T-helper 2 cell treated with Interferon-gamma antibody and Interleukin-4, amounts not matched to agents 5 μg/mL and 100 μg/mL, for 36 hours (primary cell): ENCODE results near the gene ROR2.

ENCODE experiments used
- DNase-seq: peaks from one replicate; pipeline ENCODE4 v3.0.0; 2021; ENCODE audit warnings: low spot score
- H3K27ac Mint-ChIP-seq: one replicate; pipeline ENCODE4 v1.8.0; 2021; ENCODE audit warnings: mild to moderate bottlenecking, mixed read lengths
- H3K27me3 Mint-ChIP-seq: one replicate; pipeline ENCODE4 v1.8.0; 2021; ENCODE audit warnings: low read depth, mixed read lengths
- H3K36me3 Mint-ChIP-seq: one replicate; pipeline ENCODE4 v1.8.0; 2021; ENCODE audit warnings: low read depth, mixed read lengths
- H3K4me1 Mint-ChIP-seq: one replicate; pipeline ENCODE4 v1.8.0; 2021; ENCODE audit warnings: low read depth, mixed read lengths
- H3K4me3 Mint-ChIP-seq: one replicate; pipeline ENCODE4 v1.8.0; 2022; ENCODE audit warnings: mild to moderate bottlenecking, moderate library complexity, mixed read lengths
- H3K9me3 Mint-ChIP-seq: one replicate; pipeline ENCODE4 v1.8.0; 2021; ENCODE audit warnings: mixed read lengths

The ROR2 gene

DNA sequence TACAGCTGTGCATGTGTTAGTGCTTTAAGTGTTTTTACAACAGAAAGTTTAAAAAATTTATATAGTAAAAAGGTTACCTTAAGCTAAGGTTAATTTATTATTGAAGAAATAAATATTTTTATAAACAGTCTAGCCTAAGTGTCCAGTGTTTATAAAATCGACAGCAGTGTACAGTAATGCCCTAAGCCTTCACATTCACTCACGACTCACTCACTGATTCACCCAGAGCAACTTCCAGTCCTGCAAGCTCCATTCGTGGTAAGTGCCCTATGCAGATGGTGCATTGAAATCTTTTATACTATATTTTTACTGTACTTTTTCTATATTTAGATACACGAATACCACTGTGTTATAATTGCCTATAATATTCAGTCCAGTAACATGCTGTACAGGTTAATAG lies 159.1 kb downstream of the ROR2 start:
- Mint-ChIP-seq H3K4me1 (no peaks in the 10 kb centered on the region), H3K36me3 (no peaks in the 10 kb centered on the region), H3K27ac (no peak overlapping the region), H3K9me3 (no peaks in the 10 kb centered on the region), H3K27me3 (peaks cover 17% of the 10 kb centered on the region), H3K4me3 (no peak overlapping the region)
- no peak for DNase-seq

GRCh38 chr9:91789941-91790340 lies 160.1 kb downstream of the ROR2 start:
- Mint-ChIP-seq H3K4me1 (no peaks in the 10 kb centered on the region), H3K36me3 (no peaks in the 10 kb centered on the region), H3K4me3 (no peak overlapping the region), H3K9me3 (no peaks in the 10 kb centered on the region), H3K27ac (no peak overlapping the region), H3K27me3 (peaks cover 18% of the 10 kb centered on the region)
- no peak for DNase-seq

DNA sequence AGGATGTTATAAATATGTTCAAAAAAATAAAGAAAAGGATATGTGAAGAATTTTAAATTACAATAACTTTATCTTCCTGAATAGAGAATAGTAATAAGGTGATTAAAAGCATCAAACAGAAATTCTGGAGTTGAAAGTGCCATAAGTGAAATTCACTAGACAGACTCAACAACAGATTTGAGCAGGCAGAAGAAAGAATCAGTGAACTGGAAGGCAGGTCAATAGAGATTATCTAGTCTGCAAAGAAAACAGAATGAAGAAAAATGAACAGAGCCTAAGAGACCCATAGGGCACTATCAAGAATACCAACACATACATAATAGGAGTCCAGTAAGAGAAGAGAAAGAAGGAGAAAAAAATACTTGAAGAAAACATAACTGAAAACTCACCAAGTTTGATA lies 162.1 kb downstream of the ROR2 start:
- Mint-ChIP-seq H3K27ac (no peak overlapping the region), H3K27me3 (peaks cover 23% of the 10 kb centered on the region), H3K9me3 (no peaks in the 10 kb centered on the region), H3K4me1 (no peaks in the 10 kb centered on the region), H3K4me3 (no peak overlapping the region), H3K36me3 (no peaks in the 10 kb centered on the region)
- DNase-seq = no peak

GRCh38 chr9:91786132-91786896 lies 163.7 kb downstream of the ROR2 start:
- Mint-ChIP-seq H3K4me3 (no peak overlapping the region), H3K9me3 (no peaks in the 10 kb centered on the region), H3K27ac (no peak overlapping the region), H3K27me3 (peaks cover 19% of the 10 kb centered on the region), H3K36me3 (no peaks in the 10 kb centered on the region), H3K4me1 (no peaks in the 10 kb centered on the region)
- no peak for DNase-seq

GRCh38 chr9:91785447-91785842 lies 164.6 kb downstream of the ROR2 start:
- H3K27me3 Mint-ChIP-seq = peaks cover 21% of the 10 kb centered on the region
- no peak for DNase-seq
- no peaks in the 10 kb centered on the region for H3K4me1 Mint-ChIP-seq

GRCh38 chr9:91784673-91785446 lies 165.2 kb downstream of the ROR2 start:
- Mint-ChIP-seq H3K4me1 (no peaks in the 10 kb centered on the region), H3K4me3 (no peak overlapping the region), H3K9me3 (no peaks in the 10 kb centered on the region), H3K27me3 (peaks cover 21% of the 10 kb centered on the region), H3K27ac (no peak overlapping the region), H3K36me3 (no peaks in the 10 kb centered on the region)
- no peak for DNase-seq

More at GRCh38 chr9:91785447-91785842, 164.6 kb downstream of the ROR2 start:
- no peaks in the 10 kb centered on the region for H3K9me3 Mint-ChIP-seq
- no peaks in the 10 kb centered on the region for H3K36me3 Mint-ChIP-seq
- H3K27ac Mint-ChIP-seq = no peak overlapping the region
- H3K4me3 Mint-ChIP-seq = no peak overlapping the region

DNA sequence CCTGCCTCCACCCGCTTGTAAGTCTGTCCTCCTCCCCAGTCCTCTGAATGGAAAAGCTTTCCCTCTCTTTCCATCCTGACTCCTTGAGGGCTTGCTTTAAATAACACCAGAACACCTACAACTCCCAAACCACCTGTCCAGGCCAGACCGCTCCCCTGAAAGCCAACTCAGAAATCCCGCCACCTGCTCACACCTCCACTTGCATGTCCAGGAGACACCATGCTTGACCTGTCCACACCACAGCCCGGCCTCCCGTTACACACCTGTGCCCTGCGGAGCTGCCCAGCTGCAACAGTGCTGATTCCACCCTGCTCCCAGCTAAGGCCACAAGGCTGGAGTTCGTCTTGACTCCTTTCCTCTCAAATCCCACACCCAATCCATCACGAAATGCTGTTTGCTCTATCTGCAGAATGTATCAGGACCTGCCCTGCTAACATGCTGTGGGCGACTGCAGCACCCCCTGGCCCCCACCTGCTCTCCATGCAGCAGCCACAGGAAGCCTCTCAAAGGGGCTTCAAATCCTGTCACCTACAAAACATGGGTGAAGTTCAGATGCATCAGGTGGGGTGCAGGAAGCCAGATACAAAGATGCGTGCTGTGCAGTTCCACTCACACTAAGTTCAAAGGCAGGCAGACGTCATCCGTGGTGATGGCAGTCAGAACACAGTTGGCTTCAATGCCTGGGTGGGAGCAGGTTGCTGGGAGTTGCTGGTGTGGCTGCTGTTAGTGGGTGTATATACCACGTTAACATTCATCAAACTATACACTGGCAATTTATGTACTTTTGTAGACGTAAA lies 166.0 kb downstream of the ROR2 start:
- Mint-ChIP-seq H3K4me1 (no peaks in the 10 kb centered on the region), H3K4me3 (no peak overlapping the region), H3K9me3 (no peaks in the 10 kb centered on the region), H3K36me3 (no peaks in the 10 kb centered on the region), H3K27ac (no peak overlapping the region), H3K27me3 (peaks cover 21% of the 10 kb centered on the region)
- DNase-seq = no peak

DNA sequence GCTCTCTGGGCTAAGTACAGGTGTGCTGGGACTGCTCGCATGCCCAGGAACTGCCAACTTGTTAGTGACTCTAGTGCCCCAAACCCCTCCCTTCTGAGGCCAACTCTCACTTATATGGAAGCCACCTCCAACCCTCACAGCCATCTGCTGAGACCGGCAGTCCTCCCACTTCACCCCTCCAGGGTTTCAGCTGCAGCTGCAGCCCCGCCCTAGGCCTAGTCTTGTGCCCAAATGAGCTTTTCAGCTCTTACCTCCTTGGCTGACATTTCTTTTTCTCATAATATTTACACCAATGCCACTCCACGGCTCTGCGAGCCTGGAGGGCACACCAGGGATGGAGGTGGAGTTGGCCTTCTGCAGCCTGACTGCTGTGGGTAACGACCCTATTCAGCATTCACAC lies 166.6 kb downstream of the ROR2 start:
- H3K4me3 Mint-ChIP-seq = no peak overlapping the region
- no peak for DNase-seq
- no peak overlapping the region for H3K27ac Mint-ChIP-seq
- no peaks in the 10 kb centered on the region for H3K9me3 Mint-ChIP-seq
- H3K4me1 Mint-ChIP-seq = no peaks in the 10 kb centered on the region
- H3K27me3 Mint-ChIP-seq = peaks cover 19% of the 10 kb centered on the region
- H3K36me3 Mint-ChIP-seq = no peaks in the 10 kb centered on the region

DNA sequence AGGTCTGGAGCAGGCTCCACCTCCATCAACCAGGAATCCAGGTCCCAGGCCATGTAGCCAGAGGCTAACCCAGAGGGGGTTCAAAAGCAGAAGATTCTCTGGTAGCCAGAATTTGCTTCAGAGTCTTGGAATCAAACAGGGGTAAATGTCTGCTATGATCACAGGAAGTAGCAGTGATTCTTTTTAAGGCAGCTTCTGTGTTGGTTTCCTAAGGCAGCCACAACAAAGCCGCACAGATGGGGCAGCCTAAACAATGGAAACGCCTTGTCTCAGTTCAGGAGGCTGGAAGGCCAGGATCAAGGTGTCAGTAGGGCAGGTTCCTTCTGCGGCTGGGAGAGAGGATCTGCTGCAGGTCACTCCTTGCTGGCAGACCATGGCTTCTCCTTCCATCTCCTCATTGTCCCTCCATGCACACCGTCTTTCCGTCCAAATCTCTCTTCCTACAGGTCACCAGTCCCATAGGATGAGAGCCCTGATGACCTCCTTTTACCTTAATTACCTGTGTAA lies 167.3 kb downstream of the ROR2 start:
- DNase-seq = no peak
- H3K4me3 Mint-ChIP-seq = no peak overlapping the region
- H3K27ac Mint-ChIP-seq = no peak overlapping the region
- no peaks in the 10 kb centered on the region for H3K36me3 Mint-ChIP-seq
- H3K9me3 Mint-ChIP-seq = no peaks in the 10 kb centered on the region
- no peaks in the 10 kb centered on the region for H3K4me1 Mint-ChIP-seq
- H3K27me3 Mint-ChIP-seq = peaks cover 17% of the 10 kb centered on the region

DNA sequence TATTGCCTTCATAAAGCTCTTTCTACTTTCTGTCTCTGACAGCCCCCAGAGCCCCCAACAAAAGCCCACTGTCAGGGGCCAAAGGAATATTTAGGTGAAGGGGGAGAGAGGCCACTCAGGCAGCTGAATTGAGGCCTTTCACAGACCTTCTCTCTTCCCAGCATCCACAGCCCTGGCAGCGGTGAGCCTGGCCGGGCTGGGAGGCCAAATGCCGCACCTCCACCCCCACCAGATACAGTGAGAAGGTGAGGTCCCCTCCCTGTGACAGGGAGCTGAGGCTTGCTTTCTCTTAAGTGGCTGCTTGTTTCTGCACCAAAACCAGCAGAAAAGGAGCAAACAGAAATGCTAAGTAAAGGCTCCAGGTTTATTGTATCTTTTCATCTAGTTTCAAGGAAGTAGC lies 168.1 kb downstream of the ROR2 start:
- H3K4me1 Mint-ChIP-seq = no peaks in the 10 kb centered on the region
- no peak overlapping the region for H3K27ac Mint-ChIP-seq
- DNase-seq = no peak
- no peaks in the 10 kb centered on the region for H3K9me3 Mint-ChIP-seq
- peaks cover 17% of the 10 kb centered on the region for H3K27me3 Mint-ChIP-seq
- no peak overlapping the region for H3K4me3 Mint-ChIP-seq
- H3K36me3 Mint-ChIP-seq = no peaks in the 10 kb centered on the region

- H3K27me3 Mint-ChIP-seq = peaks cover 16% of the 10 kb centered on the region
- H3K9me3 Mint-ChIP-seq = no peaks in the 10 kb centered on the region
- H3K4me1 Mint-ChIP-seq = no peaks in the 10 kb centered on the region
- no peaks in the 10 kb centered on the region for H3K36me3 Mint-ChIP-seq
- H3K27ac Mint-ChIP-seq = no peak overlapping the region
- no peak overlapping the region for H3K4me3 Mint-ChIP-seq
- DNase-seq = no peak
Measured at GRCh38 chr9:91781116-91781515, 168.9 kb downstream of the ROR2 start.

DNA sequence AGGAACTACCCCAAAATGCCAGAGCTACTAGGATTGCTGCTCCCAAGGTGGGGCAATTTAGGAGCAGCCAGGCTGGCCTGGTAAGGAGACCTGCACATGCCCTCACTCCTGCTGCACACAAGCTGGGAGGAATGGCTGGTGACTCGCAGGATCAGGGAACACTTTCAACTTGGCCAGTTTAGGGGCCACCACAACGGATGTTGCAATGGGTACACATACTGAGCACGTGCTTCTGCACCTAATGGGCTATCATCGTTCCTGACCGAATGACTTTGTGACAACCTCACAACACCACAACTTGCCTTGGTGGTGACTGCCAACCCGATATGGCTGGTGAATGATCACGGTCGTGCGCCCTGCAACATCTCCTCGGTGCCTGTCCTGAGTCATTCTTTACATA lies 172.0 kb downstream of the ROR2 start:
- no peak overlapping the region for H3K4me3 Mint-ChIP-seq
- H3K9me3 Mint-ChIP-seq = no peaks in the 10 kb centered on the region
- H3K27ac Mint-ChIP-seq = no peak overlapping the region
- peaks cover 12% of the 10 kb centered on the region for H3K27me3 Mint-ChIP-seq
- DNase-seq = no peak
- no peaks in the 10 kb centered on the region for H3K4me1 Mint-ChIP-seq
- H3K36me3 Mint-ChIP-seq = no peaks in the 10 kb centered on the region

DNA sequence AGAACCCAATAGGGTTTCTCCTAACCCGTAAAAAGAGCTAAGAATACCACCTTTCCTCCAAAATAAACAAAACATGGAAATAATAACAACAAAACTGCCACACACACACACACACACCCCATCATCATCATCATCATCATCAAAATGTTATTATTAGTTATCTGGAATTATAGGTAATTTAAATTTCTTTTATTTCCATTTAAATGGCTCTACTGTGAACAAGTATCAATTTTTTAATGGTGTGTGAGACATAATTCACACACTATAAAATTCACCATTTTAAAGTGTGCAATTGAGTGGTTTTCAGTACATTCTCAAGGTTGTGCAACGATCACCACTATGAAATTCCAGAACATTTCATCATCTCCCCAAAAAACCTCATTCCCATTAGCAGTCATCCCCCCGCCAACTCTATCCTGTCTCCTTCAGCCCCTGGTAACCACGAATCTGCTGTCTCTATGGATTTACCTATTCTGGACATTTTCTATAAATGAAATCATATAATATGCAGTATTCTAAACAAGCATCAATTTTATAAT lies 172.7 kb downstream of the ROR2 start:
- Mint-ChIP-seq H3K36me3 (no peaks in the 10 kb centered on the region), H3K4me3 (no peak overlapping the region), H3K4me1 (no peaks in the 10 kb centered on the region), H3K9me3 (no peaks in the 10 kb centered on the region), H3K27me3 (peaks cover 12% of the 10 kb centered on the region), H3K27ac (no peak overlapping the region)
- no peak for DNase-seq
